Panc1 (cell line): Measurements from ENCODE around the gene ABTB2.

ENCODE experiments used
- CTCF ChIP-seq: fragments of 450-650 bp; IDR thresholded peaks from 2 replicates; pipeline ENCODE4 v1.5.1; 2017; ENCODE audit warnings: mild to moderate bottlenecking
- POLR2AphosphoS5 ChIP-seq: IDR thresholded peaks from 2 replicates; pipeline ENCODE4 v1.6.1; 2012; ENCODE audit warnings: mild to moderate bottlenecking, low read depth, low read length, moderate library complexity
- SIN3A ChIP-seq: IDR thresholded peaks from 2 replicates; pipeline ENCODE4 v1.6.1; 2012; ENCODE audit warnings: low read depth, mild to moderate bottlenecking, low read length, moderate library complexity, borderline replicate concordance; ENCODE audit not compliant: insufficient read depth
- TF ChIP-seq, protein P1 (sequence below), 2 experiments: IDR thresholded peaks; 2 replicates each; pipeline ENCODE4 v1.6.1; 2011 to 2012; ENCODE audit warnings: low read depth in 2 of 2, control low read depth in 1 of 2, low read length in 1 of 2, mild to moderate bottlenecking in 1 of 2, moderate library complexity in 1 of 2; ENCODE audit not compliant: insufficient read depth in 1 of 2

DNA sequence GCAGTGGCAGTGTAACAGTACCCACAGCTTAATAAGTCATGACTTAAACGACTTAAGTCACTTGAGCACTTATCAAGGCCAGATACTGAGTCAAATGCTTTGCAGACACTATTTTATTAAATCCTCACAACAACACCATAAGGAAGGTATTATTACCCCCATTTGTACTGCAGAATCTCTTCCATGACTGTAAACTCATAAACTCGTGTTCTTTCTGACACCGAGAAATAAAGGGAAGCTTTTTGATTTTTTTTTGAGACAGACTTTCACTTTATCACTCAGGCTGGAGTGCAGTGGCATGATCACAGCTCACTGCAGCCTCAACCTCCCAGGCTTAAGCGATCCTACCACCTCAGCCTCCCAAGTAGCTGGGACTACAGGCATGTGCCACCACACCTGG is 103.8 kb downstream of the ABTB2 start:
- TF ChIP-seq CTCF = no peak
- TF ChIP-seq, protein P1, sequence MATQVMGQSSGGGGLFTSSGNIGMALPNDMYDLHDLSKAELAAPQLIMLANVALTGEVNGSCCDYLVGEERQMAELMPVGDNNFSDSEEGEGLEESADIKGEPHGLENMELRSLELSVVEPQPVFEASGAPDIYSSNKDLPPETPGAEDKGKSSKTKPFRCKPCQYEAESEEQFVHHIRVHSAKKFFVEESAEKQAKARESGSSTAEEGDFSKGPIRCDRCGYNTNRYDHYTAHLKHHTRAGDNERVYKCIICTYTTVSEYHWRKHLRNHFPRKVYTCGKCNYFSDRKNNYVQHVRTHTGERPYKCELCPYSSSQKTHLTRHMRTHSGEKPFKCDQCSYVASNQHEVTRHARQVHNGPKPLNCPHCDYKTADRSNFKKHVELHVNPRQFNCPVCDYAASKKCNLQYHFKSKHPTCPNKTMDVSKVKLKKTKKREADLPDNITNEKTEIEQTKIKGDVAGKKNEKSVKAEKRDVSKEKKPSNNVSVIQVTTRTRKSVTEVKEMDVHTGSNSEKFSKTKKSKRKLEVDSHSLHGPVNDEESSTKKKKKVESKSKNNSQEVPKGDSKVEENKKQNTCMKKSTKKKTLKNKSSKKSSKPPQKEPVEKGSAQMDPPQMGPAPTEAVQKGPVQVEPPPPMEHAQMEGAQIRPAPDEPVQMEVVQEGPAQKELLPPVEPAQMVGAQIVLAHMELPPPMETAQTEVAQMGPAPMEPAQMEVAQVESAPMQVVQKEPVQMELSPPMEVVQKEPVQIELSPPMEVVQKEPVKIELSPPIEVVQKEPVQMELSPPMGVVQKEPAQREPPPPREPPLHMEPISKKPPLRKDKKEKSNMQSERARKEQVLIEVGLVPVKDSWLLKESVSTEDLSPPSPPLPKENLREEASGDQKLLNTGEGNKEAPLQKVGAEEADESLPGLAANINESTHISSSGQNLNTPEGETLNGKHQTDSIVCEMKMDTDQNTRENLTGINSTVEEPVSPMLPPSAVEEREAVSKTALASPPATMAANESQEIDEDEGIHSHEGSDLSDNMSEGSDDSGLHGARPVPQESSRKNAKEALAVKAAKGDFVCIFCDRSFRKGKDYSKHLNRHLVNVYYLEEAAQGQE (IDR thresholded peaks at IDR 0.05; ENCODE audit: insufficient read depth in 1 of 2, low read depth in 2 of 2, low read length in 1 of 2) = no peak
- TF ChIP-seq SIN3A = no peak
- no peak for TF ChIP-seq POLR2AphosphoS5
